ENCODE data around the gene PREX1. TPM values are rescaled to one million over a fixed set of nuclear protein-coding genes. Genes with fewer than 3 reads are reported as not detected.
"Not testable (repeated sequence)": the region's sequence is repeated elsewhere in the genome, so short reads cannot be mapped to it uniquely, and the experiment has no call there.

Gene PREX1
- total and polyA plus RNA-seq, 2 experiments from 2014 or later: 4.5 to 12.5 TPM

DNA sequence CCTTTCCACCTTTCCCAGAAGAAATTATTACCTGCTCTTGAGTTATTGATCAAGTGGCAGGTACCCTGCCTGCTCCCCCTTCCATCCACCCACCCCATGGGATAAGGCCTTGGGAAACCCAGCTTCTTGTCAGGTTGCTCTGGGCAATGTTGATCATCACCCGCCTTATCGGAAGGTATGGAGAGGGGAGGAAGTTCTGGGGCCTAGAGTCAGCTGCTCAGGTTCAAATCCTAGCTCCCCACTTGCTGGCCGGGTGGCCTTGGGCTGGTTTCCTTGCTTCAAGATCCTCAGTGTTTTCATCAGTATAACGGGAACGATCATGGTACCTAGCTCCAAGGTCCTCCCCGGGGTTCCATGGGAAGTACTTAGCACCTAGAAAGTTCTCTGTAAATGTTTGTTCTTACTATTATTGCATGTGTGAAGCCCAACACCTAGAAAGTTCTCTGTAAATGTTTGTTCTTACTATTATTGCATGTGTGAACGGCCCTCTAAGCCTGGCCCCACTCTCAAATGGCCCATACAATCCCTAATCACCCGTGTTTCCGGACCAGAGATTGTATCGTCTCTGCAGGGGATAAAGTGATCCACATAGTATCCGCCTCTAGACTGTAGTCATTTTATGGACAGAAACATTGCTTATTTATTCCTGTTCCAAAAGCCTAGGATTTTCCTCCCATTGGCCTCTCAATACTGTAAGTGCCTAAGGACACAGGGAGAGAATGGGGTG lies 1.1 kb upstream of the PREX1 start:
- no peaks in the 10 kb centered on the region for H3K9me3 ChIP-seq (ENCODE audit: low read depth)
- peak overlapping the region; percentile 53 for H3K4me3 ChIP-seq
- no peaks in the 10 kb centered on the region for H3K36me3 ChIP-seq
- TF ChIP-seq, protein P1, sequence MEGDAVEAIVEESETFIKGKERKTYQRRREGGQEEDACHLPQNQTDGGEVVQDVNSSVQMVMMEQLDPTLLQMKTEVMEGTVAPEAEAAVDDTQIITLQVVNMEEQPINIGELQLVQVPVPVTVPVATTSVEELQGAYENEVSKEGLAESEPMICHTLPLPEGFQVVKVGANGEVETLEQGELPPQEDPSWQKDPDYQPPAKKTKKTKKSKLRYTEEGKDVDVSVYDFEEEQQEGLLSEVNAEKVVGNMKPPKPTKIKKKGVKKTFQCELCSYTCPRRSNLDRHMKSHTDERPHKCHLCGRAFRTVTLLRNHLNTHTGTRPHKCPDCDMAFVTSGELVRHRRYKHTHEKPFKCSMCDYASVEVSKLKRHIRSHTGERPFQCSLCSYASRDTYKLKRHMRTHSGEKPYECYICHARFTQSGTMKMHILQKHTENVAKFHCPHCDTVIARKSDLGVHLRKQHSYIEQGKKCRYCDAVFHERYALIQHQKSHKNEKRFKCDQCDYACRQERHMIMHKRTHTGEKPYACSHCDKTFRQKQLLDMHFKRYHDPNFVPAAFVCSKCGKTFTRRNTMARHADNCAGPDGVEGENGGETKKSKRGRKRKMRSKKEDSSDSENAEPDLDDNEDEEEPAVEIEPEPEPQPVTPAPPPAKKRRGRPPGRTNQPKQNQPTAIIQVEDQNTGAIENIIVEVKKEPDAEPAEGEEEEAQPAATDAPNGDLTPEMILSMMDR (IDR thresholded peaks at IDR 0.05; ENCODE audit: low read depth, low read length): no peak
- peaks cover 7% of the 10 kb centered on the region for H3K4me1 ChIP-seq (ENCODE audit: low read depth)
- no peaks in the 10 kb centered on the region for H3K27me3 ChIP-seq
- DNase-seq (ENCODE audit: low read depth in 1 of 2, low spot score in 1 of 2): no peak
- H3K27ac ChIP-seq: no peak overlapping the region

DNA sequence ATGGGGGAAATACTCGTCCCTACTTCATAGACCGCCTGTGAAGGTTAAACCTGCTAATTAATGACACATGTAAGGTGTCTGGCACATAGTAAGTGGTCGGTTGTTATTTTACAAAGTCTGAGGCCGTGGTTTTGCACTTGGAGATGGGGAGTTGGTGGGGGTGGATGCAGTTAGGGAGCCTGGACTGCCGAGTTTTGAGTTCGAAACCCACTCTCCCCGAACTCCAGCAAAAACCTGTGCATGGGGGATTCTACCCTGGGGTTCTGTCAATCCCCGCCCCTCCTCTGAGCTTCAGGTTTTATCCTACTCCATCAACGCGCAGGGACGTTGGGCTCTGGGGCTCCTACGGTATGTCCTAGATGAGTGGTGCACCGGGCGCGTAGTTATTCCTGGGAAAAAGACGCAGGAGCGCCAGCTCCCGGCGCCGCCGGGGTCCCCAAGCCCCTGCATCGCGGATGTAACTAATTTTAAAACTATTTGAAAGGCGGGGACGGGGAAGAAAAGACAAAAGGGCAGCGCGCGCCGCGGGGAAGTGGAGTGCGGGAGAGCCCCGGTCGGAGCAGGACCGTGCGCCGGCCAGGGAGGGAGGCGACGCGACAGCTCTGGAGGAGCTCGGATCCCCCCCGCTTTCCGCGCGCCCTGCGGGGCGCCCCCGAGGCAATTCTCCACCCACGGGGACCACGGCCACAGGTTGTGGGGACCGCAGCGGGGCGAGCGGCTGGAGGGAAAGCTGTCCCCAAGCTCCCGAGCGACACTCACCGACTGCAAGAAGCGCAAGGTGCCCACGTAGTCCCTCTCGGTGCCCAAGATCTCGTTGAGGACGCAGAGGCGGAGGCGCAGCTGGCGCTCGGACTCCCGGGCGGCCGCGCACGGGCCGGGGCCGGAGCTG lies 672 bp downstream of the PREX1 start:
- H3K36me3 ChIP-seq: no peaks in the 10 kb centered on the region
- DNase-seq (ENCODE audit: low read depth in 1 of 2, low spot score in 1 of 2): peak; percentile 27 to 62
- peak overlapping the region; percentile 97 for H3K4me3 ChIP-seq
- no peaks in the 10 kb centered on the region for H3K9me3 ChIP-seq (ENCODE audit: low read depth)
- TF ChIP-seq, protein P1 (IDR thresholded peaks at IDR 0.05; ENCODE audit: low read depth, low read length): no peak
- H3K27me3 ChIP-seq: no peaks in the 10 kb centered on the region
- H3K4me1 ChIP-seq (ENCODE audit: low read depth): peaks cover 7% of the 10 kb centered on the region
- no peak overlapping the region for H3K27ac ChIP-seq

DNA sequence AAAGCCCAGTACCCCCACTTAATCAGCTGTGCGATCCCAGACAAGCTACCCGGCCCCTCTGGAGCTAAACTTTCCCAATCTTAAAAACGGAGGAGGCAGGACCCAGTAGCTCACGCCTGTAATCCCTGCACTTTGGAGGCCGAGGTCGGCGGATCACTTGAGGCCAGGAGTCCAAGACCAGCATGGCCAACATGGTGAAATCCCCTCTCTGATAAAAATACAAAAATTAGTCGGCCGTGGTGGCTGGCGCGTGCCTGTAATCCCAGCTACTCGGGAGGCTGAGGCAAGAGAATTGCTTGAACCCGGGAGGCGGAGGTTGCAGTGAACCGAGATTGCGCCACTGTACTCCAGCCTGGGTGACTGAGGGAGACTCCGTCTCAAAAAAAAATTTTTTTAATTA lies 1.3 kb downstream of the PREX1 start:
- H3K27me3 ChIP-seq; DNase-seq (ENCODE audit: low read depth in 1 of 2, low spot score in 1 of 2); H3K27ac ChIP-seq; H3K9me3 ChIP-seq (ENCODE audit: low read depth); H3K4me1 ChIP-seq (ENCODE audit: low read depth); H3K36me3 ChIP-seq: not testable (repeated sequence)
- H3K4me3 ChIP-seq: peak overlapping the region; percentile 97

DNA sequence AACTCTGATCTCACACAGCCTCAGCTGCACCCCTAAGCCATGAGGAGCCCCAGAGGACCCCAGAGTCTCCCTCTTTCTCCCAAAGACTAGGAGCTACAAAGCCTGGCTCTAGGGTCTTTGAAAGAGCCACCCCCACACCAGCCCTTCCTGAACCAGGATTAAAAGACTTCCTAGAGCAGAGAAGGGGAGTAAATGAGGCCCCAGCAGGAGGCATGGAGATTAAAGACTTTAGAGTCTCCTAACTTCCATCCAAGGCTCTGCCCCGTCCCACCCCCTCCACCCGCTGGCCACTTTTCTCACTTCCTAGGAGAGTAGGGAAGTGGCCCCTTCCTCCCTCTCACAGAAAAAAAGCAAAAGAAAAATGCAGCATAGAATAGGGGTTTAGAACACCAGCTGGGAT lies 1.7 kb downstream of the PREX1 start:
- H3K27me3 ChIP-seq: no peaks in the 10 kb centered on the region
- H3K27ac ChIP-seq: no peak overlapping the region

DNA sequence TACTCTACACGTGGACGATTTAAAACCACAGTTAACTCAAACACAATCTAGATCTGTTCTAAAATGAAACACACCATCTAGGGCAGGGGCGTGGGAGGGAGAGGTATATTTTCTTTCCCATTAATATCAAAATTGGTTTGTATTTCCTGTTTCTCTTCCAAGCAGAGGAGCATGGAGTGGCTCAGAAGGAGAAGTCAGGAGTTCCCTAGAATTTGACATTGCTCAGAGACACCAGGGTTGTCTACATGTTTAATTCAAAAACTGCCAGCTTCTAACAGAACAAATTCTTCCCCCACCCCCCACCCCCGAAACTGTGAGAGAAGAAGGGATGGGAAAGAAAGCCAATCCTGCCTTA lies 2.3 kb downstream of the PREX1 start:
- H3K27me3 ChIP-seq: no peaks in the 10 kb centered on the region
- H3K9me3 ChIP-seq (ENCODE audit: low read depth): no peaks in the 10 kb centered on the region
- H3K4me3 ChIP-seq: no peak overlapping the region
- no peak for DNase-seq (ENCODE audit: low read depth in 1 of 2, low spot score in 1 of 2)
- TF ChIP-seq, protein P1 (IDR thresholded peaks at IDR 0.05; ENCODE audit: low read depth, low read length): no peak
- no peaks in the 10 kb centered on the region for H3K36me3 ChIP-seq
- no peak overlapping the region for H3K27ac ChIP-seq
- H3K4me1 ChIP-seq (ENCODE audit: low read depth): peaks cover 7% of the 10 kb centered on the region

More for the DNA sequence above, 1.7 kb downstream of the PREX1 start:
- Histone ChIP-seq H3K4me3 (peak overlapping the region; percentile 97), H3K36me3 (no peaks in the 10 kb centered on the region), H3K4me1 (ENCODE audit: low read depth) (peaks cover 7% of the 10 kb centered on the region), H3K9me3 (ENCODE audit: low read depth) (no peaks in the 10 kb centered on the region)
- DNase-seq (ENCODE audit: low read depth in 1 of 2, low spot score in 1 of 2): no peak
- TF ChIP-seq, protein P1 (IDR thresholded peaks at IDR 0.05; ENCODE audit: low read depth, low read length): no peak

All from cardiac muscle cell (in vitro differentiated cells and primary cell).